ENCODE measurements around the gene MELTF. TPM values are rescaled to one million over a fixed set of nuclear protein-coding genes. Genes with fewer than 3 reads are reported as not detected.

MELTF gene
- total RNA-seq, 2 experiments from 2014 or later, result 3.4 to 3.5 TPM

GRCh38 chr3:197025736-197026480 is 3.7 kb downstream of the MELTF start:
- ChIA-PET CTCF (interaction anchor here (0.9 to 1.2 kb wide), 2 partner anchors 179 to 188 kb away, joined by 3 to 4 read pairs; no protein-coding TSS in a partner anchor), POLR2A (interaction anchor here (0.6 kb wide), 1 partner anchor 20 kb away, joined by 3 read pairs; no protein-coding TSS in a partner anchor)
- TF ChIP-seq CTCF (IDR thresholded peaks at IDR 0.05), result no peak
- no peak for ATAC-seq
- no peaks in the 10 kb centered on the region for H3K36me3 Mint-ChIP-seq (ENCODE audit: low read depth)
- H3K4me3 Mint-ChIP-seq, result no peak overlapping the region
- DNase-seq, result no peak
- intact Hi-C loops (cut with micrococcal nuclease), result no loop called here
- peaks cover 14% of the 10 kb centered on the region for H3K27me3 Mint-ChIP-seq
- no peak overlapping the region for H3K27ac Mint-ChIP-seq
- H3K4me1 Mint-ChIP-seq (ENCODE audit: low read depth), result peaks cover 20% of the 10 kb centered on the region
- H3K9me3 Mint-ChIP-seq, result no peaks in the 10 kb centered on the region

- CTCF ChIA-PET, result no interaction called here
- Mint-ChIP-seq H3K36me3 (ENCODE audit: low read depth) (no peaks in the 10 kb centered on the region), H3K27ac (no peak overlapping the region), H3K27me3 (peaks cover 10% of the 10 kb centered on the region), H3K4me3 (no peak overlapping the region), H3K9me3 (no peaks in the 10 kb centered on the region), H3K4me1 (ENCODE audit: low read depth) (peaks cover 20% of the 10 kb centered on the region)
- no peak for TF ChIP-seq CTCF (IDR thresholded peaks at IDR 0.05)
- no peak for DNase-seq
- ATAC-seq, result no peak
- POLR2A ChIA-PET, result interaction anchor here (0.9 kb wide), 1 partner anchor 21 kb away, joined by 3 read pairs; no protein-coding TSS in a partner anchor
- intact Hi-C loops (cut with micrococcal nuclease), result no loop called here
Observed at GRCh38 chr3:197024881-197025735, 4.5 kb downstream of the MELTF start.

- DNase-seq, result no peak
- no peak for ATAC-seq
- no peaks in the 10 kb centered on the region for H3K9me3 Mint-ChIP-seq
- peaks cover 18% of the 10 kb centered on the region for H3K4me1 Mint-ChIP-seq (ENCODE audit: low read depth)
- peaks cover 10% of the 10 kb centered on the region for H3K27me3 Mint-ChIP-seq
- H3K27ac Mint-ChIP-seq, result no peak overlapping the region
- no peak for TF ChIP-seq CTCF (IDR thresholded peaks at IDR 0.05)
- intact Hi-C loops (cut with micrococcal nuclease), result no loop called here
- CTCF ChIA-PET, result interaction anchor here (1.0 kb wide), 1 partner anchor 43 kb away, joined by 3 read pairs; no protein-coding TSS in a partner anchor
- POLR2A ChIA-PET, result interaction anchor here (0.9 kb wide), 1 partner anchor 20 kb away, joined by 3 read pairs; no protein-coding TSS in a partner anchor
- H3K36me3 Mint-ChIP-seq (ENCODE audit: low read depth), result no peaks in the 10 kb centered on the region
- H3K4me3 Mint-ChIP-seq, result no peak overlapping the region
Observed at GRCh38 chr3:197023998-197024651, 5.5 kb downstream of the MELTF start.

GRCh38 chr3:197023241-197023997 is 6.2 kb downstream of the MELTF start:
- POLR2A ChIA-PET, result no interaction called here
- peak overlapping the region; percentile 57 for H3K27ac Mint-ChIP-seq

More at GRCh38 chr3:197023241-197023997, 6.2 kb downstream of the MELTF start:
- ATAC-seq (peak; percentile 63), DNase-seq (no peak)
- Mint-ChIP-seq H3K36me3 (ENCODE audit: low read depth) (no peaks in the 10 kb centered on the region), H3K4me3 (peak overlapping the region; percentile 39), H3K9me3 (no peaks in the 10 kb centered on the region), H3K4me1 (ENCODE audit: low read depth) (peaks cover 16% of the 10 kb centered on the region), H3K27me3 (peaks cover 8% of the 10 kb centered on the region)
- intact Hi-C loops (cut with micrococcal nuclease), result no loop called here
- TF ChIP-seq CTCF (IDR thresholded peaks at IDR 0.05), result no peak
- CTCF ChIA-PET, result interaction anchor here (0.9 to 1.7 kb wide), 3 partner anchors 12 to 185 kb away, joined by 3 to 4 read pairs (median 3); no protein-coding TSS in a partner anchor
